Activated gamma-delta T cell treated with anti-CD3 and anti-CD28 coated beads, Interleukin-2, amount 50 U/mL, for 16 hours (primary cell): Measurements from ENCODE around the gene SUN5.
"Not testable (repeated sequence)": the region's sequence is repeated elsewhere in the genome, so short reads cannot be mapped to it uniquely, and the experiment has no call there.

ENCODE experiments used
- DNase-seq: peaks from one replicate; pipeline ENCODE4 v3.0.0-alpha.2; 2020; ENCODE audit warnings: low read depth

SUN5 gene

GRCh38 chr20:32965115-32965514, 39.1 kb downstream of the SUN5 start:
- DNase-seq, result no peak

DNA sequence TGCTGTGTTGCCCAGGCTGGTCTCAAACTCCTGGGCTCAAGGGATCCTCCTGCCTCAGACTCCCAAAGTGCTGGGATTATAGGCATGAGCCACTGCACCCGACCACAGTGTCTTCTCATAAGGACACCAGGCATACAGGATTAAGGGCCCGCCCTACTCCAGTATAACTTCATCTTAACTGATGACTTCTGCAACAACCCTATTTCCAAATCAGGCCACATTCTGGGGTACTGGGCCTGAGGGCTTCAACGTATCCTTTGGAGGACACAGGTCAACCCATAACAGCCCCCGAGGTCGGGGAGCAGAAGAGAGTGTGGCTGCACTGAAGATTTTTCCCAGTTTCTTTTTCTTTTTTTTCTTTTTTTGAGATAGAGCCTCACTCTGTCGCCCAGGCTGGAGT, 39.7 kb downstream of the SUN5 start:
- no peak for DNase-seq

GRCh38 chr20:32963176-32963575, 41.1 kb downstream of the SUN5 start:
- DNase-seq, result no peak

- not testable (repeated sequence) for DNase-seq
These were observed 41.6 kb downstream of the SUN5 start for GRCh38 chr20:32962646-32963045.

DNA sequence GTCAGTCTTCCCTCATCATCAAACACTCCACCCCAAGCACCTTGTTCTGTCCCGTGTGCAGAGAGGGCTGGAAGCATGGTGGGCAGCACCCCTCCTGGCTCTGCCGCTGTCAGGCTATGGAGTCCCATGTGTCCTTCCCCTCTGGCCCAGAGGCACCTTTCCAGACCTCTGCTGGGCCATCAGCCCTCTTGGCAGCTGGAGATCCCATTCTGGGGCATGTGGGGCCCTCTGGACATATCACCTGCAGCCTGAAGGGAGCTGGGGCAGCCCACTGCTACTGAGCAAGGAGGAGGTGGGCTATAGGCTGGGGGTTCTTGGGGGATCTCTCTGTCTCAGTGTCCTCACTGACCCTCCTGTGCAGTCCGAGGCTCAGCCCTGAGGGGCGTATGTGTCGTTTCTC, 42.2 kb downstream of the SUN5 start:
- no peak for DNase-seq

DNA sequence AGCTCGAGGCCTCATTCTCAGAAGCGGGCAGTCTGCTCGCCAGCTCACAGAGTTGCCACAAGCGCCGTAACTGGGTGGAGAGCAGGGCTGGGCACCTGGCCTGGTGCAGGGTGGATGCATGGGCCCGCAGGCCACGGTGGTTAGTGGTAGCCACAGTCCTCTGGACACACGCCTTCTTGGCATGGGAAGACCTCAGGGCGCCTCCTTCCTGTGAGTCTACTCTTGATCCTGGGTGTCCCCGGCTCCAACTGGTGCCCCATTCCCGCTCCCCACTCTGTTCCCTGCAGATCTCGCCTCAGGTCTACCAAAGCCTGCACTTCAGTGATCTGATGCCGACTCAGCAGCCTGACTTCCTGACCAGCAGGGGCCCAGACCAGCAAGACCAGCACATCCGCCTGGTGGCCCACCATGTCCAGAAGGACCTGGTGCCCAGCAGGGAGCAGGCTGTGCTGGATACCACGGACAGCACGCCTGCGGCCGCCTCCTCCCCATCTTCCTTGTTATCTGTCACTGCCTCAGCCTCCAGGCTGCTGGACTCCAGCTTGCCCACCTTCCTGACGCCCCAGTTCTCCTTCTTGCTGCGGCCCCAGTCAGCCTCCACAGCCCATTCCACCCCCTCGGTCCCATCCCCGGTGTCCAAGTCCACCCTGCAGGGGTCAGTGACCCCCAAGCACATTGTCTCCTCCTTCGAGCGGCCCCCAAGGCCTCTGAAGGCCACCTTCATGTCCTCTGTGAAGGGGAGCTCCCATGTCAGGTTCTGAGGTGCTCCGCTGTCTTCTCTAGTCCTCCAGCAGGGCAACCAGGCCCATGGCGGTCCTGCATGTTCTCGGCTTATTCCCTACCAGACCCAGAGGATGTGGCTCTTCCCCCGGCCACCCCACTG, 43.1 kb downstream of the SUN5 start:
- no peak for DNase-seq

DNA sequence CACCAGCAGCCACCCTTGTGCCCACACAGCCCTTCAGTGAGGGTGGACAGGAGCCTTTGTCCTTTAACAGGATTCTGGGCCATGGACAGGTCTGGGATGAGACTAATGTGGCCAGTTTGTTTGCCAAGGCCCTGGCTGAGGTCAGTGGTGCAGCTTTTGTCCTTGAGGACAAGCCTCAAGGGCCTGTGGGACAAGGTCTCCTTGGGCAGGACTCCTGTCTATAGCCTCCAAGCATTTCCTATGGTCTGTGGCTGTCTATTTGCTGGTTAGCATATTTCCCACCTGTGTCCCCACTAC, 44.1 kb downstream of the SUN5 start:
- DNase-seq, result no peak

- DNase-seq, result no peak
These were observed 44.6 kb downstream of the SUN5 start for GRCh38 chr20:32959351-32960221.

DNA sequence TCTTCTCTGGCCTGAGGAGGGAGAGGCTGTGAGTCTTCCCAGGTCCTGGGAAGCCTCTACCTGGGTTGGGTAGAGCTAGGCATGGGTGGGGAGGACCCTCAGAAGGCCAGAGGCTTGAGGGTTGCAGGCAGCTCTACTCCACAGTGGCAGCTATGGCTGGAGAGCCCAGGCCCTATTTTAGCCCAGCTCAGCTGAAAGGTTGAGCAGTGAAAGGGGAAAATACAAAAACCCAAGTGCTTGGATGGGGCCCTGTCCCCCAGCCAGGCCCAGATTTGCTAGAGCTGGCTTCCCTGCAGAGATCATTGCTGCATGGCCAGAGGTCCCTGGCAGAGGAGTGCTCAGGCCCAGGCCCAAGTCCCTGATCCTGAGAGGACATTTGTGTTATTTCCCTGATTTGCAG, 45.7 kb downstream of the SUN5 start:
- DNase-seq, result no peak

DNA sequence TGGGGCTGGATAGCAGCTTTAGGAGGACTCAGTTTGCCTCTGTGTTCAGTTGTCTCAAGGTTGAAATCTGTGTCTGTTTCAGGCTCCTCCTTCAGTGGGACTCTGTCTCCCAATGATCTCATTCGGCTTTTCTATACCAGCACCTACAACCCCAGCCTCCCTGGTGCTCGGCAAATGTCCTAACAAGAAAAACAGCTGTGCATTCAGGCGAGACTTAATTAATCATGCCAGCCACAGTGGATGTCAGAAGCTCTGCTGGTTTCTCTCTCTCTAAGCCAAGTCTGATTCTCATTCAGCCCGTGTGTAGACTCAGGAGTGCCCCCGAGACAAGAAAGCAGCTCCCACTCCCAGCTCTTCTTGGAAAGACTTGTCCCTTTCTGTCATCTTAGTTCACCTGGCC, 46.8 kb downstream of the SUN5 start:
- no peak for DNase-seq

GRCh38 chr20:32950539-32950938, 53.7 kb downstream of the SUN5 start:
- DNase-seq, result not testable (repeated sequence)

- DNase-seq, result no peak
These were observed 57.6 kb downstream of the SUN5 start for GRCh38 chr20:32946629-32947028.

DNA sequence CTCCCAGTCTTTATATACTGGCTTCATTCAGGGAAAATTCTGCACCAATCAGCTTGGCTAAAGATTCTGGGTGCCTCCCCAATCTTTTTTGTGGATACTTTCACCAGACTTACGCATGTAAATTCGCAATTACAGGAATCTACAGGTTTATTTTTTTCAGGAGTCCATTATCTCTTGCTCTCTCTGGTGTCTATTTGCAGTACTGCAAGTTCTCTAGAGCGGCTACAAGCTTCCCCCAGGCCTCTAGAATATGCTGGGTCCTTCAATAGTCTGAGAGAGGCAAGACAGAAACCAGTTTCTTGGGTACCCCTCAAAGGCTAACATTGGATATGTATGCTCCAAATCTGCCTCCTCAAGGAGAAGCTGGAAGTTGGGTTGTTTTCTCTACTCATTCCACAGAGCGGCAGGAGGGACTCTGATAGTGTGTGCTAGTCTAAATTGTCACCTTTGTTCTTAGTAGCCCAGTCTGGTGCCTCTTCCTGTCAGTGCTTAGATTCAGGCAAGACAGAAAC, 58.5 kb downstream of the SUN5 start:
- DNase-seq, result no peak

- no peak for DNase-seq
These were observed 60.7 kb downstream of the SUN5 start for GRCh38 chr20:32943490-32944052.

DNA sequence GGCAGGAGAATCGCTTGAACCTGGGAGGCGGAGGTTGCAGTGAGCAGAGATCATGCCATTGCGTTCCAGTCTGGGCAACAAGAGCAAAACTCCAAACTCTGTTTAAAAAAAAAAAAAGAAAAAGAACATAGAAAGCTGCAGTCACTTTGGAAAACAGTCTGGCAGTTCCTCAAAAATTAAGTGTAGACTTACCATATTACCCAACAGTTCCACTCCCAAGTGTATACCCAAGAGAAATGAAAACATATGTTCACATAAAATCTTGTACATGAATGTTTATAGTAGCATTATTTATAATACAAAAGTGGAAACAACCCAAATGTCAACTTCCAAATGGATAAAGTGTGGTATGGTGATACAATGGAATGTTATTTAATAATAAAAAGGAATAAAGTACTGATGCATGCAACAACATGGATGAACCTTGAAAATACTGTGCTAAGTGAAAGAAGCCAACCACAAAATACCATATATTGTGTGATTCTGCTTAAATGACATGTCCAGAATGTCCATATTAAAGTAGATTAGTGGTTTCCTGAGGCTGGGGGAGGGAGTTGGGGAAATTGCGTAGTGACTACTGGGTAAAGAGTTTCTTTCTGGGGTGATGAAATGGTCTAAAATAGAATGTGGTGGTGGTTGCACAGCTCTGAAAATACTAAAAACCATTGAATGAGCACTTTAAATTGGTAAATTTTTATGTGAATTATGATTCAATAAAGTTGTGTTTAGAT, 62.9 kb downstream of the SUN5 start:
- DNase-seq, result no peak

DNA sequence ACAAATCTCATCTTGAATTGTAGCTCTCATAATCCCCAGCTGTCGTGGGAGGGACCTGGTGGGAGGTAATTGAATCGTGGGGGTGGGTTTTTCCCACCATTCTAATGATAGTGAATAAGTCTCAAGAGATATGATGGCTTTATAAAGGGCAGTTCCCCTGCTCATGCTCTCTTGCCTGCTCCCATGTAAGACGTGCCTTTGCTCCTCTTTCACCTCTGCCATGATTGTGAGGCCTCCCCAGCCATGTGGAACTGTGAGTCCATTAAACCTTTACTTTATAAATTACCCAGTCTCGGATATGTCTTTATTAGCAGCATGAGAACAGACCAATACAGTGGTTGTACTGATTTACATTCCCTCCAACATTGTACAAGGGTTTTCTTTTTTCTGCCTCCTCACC, 69.7 kb downstream of the SUN5 start:
- DNase-seq, result no peak
